GM19351 (cell line): ENCODE measurements around the gene LRRC32.

Experiments
- ATAC-seq: cut with Tn5 transposase; IDR thresholded peaks from one replicate; pipeline ENCODE4 v1.9.1; 2021; ENCODE audit warnings: mild to moderate bottlenecking, moderate library complexity; ENCODE audit not compliant: unreplicated experiment

LRRC32 gene

DNA sequence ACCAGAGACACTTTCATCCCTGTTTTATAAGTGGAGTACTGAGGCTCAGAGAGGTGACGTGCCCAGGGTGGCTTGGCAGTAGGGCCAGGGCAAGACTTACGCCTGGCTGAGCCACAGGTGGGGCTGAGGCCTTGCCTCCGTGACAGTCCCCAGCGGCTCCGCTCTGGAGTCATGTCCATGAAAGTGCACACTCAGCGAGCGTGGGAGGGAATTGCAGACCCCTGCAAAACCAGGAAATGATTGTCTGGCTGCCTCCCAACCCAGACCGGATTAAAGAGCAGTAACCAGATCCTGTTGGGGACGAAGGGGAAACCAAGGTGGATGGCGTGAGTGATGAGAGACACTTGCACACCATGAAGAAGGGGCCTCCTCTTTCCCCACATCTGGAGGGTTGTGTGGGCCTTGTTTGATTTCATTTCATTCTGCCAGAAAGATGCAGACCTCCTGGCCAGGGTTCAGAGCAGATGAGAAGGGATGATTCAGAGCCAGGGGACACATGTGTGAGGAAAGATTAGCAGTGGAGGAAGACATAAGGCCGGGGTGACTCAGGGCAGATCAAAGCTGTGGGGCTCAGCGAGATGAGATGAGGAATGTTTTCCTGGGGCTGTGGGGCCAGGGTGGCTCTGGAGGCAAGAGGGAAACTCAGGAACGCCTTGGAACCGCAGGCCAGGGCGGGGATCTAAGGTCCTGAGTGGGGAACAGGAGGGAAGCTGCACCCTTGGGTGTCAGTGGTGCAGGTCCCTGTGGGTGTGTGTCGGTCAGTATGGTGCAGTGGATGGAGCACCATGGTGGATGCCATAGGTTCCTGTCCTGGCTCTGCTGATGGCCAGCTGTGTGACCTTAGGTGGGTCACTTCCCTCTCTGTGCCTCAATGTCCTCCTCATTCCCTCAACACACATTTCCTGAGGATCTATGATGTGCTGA, 29.9 kb upstream of the LRRC32 start:
- no peak for ATAC-seq

DNA sequence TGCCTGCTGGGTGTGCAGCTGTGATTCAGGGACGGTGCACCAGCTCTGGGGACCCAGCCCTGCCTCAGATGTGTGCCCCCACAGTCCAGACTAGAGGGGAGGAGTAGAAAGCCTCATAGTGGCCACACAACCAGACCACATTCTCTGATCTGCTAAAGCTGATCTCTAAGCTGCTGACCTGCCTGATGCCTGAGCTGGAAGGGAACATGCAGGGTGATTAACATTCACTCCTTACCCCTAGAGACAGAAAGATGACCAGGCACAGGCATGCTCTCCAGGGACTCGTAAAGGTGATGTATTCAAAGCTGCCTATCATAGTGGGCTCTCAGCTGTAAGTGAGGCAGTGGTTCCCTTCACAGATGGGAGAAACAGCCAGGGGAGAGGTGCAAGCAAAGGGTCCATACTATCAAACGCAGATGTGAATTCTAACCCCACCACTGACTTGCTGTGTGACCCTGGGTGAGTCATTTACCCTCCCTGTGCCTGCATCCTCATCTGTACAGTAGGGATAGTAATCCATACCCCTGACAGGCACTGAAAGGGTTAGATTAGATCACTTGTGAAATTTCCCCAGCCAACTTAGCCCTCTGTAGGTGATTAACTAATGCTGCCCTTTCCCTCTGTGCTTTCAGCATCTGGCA, 29.0 kb upstream of the LRRC32 start:
- ATAC-seq: no peak

DNA sequence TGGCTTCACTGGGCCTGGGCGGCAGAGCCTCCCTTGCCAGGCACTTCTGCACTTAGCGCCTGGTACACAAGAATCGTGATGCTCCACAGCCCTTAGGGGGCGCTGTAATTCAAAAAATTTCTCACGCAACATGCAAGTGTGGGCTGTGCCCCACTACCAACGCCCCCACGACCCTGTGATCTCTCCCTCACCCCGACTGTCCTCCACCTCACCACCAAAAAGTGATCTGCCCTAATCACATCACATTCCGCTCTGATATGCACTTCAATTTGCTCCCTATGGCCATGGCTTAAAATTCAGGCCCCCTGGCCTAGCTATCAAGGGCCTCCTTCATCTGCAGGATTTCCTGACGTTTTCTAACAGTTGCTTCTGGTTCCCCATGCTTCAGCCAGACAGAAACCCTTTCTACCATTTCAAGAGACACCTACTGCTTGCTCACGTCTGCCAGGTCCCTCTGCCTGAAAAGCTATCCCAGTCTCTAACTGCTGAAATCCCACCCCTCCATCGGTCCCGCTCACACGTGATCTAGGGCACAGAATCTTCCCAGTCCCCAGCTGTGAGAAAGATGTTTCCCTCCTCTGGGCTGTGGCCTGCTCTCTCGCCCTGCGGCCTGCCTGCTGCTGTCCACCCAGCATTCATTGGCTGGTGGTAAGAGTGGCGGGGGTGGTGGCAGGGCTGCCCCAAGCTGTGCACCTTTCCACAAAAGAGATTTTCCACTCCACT, 27.9 kb upstream of the LRRC32 start:
- ATAC-seq: no peak

DNA sequence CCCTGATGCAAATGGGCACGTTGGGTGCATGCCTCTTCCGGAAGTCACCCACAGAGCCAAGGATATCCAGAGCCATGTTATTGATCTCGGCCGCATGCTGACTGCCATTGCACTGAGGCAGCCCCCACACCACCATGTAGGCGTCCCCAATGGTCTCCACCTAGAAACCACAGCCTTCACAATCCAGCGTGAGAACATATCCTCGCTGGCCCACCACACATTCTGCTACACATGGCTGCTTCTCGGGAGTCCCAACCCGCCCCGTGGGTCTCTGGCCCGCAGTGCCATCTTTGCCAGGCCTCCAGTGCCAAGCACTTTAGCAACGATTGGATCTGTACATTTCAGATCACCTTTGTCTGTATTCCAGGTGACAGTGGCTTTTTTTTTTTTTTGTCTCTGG, 26.2 kb upstream of the LRRC32 start:
- no peak for ATAC-seq

DNA sequence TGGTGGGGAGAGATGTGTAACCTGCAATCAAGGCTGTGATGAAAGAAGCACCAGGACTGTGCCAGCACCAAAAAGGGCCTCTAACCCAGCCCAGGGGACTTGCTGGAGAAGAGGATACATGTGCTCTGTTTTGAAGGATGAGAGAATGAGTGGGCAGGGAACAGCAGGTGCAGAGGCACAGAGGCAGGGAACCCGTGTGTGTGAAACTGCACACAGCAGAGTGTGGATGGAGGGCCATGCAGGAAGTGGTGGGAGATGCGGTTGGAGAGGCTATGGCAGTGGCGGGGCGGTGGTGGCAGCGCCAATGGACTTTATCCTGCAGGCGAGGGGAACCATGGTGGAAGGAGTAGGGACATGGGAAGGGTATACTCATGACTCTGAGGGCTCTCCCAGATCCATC, 25.2 kb upstream of the LRRC32 start:
- ATAC-seq: no peak

DNA sequence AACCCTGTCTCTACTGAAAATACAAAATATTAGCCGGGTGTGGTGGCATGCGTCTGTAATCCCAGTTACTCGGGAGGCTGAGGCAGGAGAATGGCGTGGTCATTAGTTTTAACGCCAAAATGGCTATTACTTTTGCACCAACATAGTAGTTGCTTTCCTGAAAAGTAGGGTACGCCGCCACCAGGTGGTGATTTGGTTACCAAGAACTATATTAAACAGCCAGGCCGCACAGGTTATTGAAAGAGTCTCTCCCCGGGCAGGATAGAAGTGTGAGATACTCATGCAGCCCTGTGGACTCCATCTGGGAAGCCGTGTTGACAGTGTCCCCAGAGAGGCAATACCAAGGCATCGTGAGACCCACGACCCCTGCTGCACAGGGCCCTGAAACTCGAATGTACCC, 24.6 kb upstream of the LRRC32 start:
- ATAC-seq: no peak

DNA sequence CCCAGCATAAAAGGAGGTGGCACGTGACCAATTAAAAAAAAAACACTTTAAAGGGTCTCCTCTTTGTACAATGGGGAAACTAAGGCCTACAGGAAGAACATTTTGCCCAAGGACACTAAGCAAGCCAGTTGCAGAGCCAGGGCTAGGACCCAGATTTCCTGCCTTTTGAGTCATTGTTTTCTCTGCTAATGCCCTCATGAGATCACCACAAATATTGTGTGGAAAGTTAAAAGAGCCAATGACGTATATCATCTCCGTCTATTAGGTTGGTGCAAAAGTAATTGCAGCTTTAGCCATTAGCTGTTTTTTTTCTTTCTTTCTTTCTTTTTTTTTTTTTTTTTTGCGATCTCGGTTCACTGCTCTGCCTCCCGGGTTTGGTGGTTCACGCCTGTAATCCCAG, 24.1 kb upstream of the LRRC32 start:
- no peak for ATAC-seq

DNA sequence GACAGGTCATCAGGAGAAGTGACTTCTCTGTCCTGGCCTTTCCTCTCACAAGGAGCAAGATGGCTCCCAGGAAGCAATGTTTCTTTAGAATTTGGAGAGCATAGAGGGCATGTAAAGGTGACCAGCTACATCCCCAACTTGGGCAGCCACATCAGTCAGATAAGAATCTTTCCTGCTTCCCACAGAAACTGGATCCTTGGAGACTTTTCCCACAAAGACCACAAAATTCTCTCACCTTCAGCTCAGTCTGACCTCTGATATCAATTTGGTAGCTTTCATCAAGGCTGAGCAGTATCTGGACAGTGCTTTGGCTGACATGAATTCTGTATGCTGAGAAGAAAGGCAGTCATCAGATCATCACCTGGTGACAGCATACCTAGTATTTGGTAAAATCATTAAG, 23.3 kb upstream of the LRRC32 start:
- no peak for ATAC-seq

DNA sequence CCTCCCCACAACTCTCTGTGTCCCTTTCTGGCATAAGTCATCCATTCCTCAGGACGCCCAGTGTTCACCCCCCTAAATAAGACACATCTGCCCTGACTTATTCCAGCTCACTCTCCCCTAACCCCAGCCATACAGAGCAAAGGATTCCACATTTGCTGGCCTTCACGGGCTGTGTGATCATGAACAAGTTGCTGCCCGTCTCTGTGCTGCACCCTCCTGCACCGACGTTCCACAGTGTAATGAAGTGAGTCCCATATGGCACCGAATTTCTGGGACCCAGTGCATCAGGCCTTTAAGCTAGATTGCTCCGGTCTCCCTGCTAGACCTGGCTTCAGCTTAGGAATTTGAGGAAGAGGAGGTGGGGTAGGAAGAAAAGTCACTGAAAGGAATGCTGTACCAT, 22.4 kb upstream of the LRRC32 start:
- no peak for ATAC-seq

DNA sequence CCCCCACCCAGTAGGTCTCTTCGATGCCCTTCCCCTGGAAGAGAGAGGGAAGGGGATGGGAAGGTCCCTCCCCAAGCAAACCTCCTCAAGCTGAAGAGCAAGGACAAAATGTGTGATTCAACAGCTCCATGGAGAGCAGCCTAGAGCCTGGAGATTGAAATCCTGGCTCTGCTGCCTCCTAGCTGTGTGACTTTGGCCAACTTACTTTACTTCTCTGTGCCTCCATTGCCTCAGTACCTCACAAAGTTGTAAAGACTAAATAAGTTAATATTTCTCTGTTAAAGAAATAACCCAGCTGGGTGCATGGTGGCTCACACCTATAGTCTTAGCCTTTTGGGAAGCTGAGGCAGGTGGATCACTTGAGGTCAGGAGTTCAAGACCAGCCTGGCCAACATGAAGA, 21.1 kb upstream of the LRRC32 start:
- no peak for ATAC-seq

DNA sequence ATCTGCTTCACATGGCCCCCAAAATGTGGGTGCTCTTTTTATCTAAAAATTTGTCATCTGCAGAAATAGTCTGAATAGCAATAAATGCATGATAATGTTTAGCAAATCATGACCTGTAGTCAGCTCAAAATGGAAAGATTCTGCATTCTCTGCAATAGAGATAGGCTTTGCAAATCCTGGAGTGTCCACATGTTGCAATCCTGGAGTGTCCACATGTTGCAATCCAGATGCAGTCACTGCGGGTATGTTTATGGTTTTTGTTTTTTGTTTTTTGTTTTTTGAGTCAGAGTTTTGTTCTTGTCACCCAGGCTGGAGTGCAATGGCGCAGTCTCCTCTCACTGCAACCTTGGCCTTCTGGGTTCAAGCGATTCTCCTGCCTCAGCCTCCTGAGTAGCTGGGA, 20.2 kb upstream of the LRRC32 start:
- no peak for ATAC-seq

DNA sequence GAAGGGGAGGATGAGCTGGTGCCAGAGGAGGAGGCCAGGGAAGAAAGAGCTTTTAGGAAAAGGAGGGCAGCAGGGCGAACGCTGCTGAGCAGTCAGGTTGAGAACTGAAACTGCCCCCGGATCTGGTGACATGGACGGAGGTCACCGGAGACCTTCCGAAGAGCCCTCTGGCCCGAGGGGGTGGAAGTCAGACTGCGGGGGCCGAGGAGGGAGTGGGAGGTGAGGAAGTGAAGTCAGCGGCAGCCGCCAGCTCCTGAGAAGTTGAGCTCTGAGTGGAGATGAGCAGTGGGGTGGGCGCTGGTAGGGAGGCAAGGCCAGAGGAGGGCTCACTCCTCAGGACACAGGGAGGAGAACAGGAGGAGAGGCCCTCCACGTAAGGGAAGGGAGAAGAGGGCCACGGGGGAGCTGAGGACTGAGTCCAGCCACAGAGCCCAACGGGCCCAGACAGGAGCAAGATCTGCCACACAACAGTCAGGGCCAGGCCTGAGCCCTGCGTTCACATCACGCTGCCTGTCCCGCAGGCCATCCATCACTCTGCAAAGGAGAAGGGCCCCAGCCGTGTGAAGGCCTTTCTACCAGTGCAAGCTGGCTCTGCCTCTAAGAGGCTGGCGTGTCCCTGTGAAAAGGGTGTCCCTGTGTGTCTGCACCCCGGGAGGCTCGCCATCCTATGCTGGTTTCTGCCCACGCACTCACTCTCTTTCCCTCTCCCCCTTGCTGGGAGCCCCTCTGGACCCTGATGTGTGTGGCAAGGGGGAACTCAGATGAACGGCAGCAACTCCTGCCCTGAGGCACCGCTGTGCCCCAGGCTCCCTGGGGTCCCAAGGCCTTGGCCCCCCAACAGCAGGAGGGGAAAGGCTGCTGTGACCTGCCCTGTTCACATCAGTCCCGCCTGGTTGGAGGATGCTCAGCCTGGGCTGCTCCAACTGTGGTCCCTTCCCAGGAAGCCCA, 19.0 kb upstream of the LRRC32 start:
- no peak for ATAC-seq

DNA sequence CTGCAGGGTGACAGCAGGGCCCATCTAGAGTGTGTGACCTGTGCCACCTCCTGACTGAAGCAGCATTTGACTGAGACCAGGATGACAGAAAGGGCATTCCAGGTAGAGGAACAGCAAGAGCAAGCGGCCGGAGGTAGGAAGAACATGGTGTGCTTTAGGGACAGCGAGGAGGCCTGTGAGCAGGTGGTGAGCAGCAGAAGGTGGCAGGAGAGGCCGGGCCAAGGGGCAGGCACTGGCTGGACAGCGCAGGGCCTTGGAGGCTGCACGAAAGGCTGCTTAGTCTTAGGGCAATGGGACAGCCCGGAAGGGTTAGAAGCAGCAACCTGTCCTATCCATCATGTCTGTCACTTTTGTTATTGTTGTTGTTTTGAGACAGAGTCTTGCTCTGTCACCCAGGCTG, 17.6 kb upstream of the LRRC32 start:
- no peak for ATAC-seq

DNA sequence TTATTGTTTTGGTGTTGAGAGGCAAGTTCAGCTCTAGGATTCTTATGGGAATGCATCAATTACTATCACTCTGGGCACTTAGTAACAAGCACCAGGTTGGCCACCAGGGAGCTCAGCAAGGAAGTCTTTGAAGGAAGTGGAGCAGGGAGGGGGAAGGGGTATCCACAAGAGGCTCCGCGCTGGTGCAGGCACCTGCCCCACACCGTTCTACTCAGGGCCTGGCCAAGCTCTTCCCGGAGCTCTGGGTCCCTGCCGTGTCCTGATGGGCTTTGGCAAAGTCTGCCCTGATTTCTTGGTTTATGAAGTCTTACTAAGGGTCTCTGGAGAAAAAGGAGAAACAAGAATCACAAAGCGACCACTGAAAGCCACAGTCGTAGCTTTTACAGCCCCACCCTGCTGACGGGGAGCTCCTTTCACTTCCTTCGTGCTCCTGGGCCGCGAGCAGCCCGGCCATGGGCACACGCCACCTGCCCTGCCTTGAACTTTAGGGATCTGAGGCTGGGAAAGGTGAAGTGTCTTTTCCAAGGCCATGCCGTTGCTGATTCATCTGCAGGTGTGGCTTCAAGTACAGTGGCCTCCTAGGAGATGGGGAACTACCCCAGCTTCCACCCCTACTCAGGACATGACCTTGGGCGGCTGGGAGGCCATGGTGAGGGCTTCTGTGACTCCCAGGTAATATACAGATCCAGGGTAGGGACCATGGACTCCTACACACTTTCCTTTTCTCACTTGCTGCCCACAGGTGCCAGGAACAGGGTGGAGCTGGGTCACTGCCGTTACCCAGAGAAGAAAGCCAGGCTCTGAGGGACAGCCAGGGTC, 15.9 kb upstream of the LRRC32 start:
- ATAC-seq: no peak

DNA sequence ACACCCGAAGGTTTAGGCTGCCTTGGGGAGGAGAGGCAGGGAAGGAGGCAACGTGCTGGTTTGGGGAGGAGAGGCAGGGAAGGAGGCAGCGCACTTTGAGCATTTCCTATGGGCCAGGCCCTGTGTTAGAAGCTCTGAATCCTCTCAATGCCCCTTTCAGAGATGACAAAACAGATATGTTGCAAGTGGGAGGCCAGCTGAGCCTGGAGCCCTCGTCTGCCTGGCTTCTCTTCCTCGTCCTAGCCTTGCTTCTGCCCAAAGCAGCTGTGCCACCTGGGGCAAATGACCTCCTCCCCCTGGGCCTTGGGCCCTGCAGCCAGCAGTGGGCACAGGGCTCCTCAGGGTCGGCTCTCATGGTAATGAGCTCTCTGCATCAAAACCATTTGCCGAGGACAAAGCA, 15.3 kb upstream of the LRRC32 start:
- ATAC-seq: no peak

DNA sequence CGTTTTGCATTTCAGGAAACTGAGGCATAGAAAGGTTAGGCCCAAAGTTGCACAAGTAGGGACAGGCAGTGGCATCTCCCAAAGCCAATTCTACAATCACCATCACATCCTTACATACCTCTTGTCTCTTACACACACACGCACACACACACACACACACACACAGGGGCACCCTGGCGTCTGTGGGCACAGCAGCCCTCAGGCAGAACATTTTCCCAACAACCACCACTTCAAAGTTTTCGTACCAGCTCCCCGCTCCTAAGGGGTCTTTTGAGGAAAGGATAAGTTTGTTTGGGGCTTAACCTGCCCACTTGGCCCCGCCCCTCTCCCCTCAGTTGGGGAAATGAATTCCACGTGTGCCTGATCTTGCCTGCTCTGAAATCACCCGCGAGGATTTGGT, 14.7 kb upstream of the LRRC32 start:
- ATAC-seq: no peak

DNA sequence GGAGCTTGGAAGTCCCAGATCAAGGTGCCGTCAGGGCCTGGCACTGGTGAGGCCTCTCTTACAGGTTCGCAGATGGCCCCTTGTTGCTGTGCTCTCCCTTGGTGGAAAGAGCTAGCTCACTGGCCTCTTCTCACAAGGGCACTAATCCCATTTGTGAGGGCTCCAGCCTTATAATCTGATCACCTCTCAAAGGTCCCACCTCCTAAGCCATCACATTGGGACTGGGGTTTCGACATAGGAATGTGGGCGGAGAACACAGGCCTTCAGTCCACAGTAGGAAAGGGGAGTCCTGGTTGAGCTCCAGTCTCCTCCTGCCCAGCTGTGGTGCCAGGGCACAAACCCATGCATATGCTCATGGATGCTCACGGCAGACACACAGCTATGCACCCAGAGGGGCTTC, 14.0 kb upstream of the LRRC32 start:
- ATAC-seq: no peak

DNA sequence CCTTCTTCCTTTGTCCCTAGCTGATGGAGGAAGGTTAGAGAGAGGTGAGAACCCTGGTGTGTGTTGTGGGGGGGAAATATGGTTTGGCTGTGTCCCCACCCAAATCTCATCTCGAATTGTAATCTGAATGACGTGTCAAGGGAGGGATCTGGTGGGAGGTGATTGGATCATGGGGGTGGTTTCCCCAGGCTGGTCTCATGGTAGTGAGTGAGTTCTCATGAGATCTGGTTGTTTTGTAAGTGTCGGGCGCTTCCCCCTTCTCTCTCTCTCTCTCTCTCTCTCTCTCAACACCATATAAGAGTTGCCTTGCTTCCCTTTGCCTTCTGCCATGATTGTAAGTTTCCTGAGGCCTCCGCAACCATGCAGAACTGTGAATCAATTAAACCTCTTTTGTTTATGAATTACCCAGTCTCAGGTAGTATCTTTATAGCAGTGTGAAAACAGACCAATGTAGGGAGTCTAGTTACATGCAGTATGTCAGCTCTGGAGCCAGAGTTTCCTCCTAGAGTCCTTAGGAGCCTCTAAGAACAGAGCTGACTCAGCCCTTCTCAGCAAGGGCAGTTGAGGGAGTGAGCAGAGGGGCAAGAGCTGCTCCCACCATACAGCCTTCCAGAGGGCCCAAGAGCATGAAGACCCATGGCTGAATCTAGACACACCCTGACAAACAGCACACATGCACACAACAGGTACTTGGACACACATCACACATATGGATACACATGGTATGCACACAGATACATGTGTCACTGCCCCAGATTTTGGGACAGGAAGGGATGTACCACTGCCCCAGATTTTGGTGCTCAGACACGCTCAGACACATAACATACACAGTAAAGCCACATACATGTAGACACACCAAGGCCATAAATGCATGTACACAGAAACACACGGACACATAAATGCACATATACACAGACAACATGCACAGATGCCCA, 12.9 kb upstream of the LRRC32 start:
- ATAC-seq: no peak

DNA sequence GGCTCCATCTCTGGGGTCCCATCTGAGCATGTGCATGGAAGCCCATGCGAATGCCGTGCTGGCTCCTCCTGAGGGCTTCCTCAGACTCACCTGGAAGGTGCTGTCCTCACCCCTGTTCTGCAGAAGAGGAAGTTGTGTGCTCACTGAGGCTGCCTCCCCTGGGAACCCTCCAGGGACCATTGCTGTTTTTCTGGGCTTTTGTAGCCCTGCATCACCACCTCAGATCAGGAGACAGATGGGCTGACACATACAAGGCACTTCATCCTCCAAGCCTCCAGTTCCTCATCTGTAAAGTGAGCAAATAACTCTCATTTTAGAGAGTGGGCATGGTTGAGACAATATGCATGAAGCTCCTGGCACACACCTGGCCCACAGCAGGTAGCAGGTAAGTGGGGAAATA, 12.1 kb upstream of the LRRC32 start:
- ATAC-seq: no peak
